Measurements from ENCODE around the gene TMED5. TPM values are rescaled to one million over a fixed set of nuclear protein-coding genes. Genes with fewer than 3 reads are reported as not detected.

TMED5 gene
- total RNA-seq, 4 donors from 2014 or later = 15.0 to 97.3 (median 43.3) TPM

DNA sequence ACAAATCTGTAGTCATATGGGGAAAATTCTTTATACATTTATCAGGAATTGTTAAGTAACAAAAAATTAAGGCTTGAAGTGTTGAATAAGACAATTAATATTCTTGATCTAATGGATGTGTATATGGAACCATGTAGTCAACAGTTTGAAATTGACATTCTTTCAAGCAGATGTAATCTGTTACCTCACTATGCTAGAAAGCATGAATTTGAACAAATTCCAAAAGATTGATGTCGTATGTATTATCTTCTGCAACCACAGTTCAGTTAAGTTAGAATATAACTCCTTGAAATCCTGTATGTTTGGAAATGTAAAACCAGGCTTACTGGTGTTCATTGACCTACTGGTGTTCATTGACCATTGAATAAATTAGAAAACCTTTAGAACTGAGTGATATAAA is 16.4 kb upstream of the TMED5 start:
- Histone ChIP-seq H3K4me3 (no peak overlapping the region), H3K36me3 (no peaks in the 10 kb centered on the region), H3K9me3 (no peaks in the 10 kb centered on the region), H3K4me1 (no peaks in the 10 kb centered on the region), H3K27ac (no peak overlapping the region), H3K27me3 (no peaks in the 10 kb centered on the region)
- TF ChIP-seq POLR2A (IDR thresholded peaks at IDR 0.05) = no peak
- TF ChIP-seq POLR2AphosphoS5 (IDR thresholded peaks at IDR 0.05) = no peak
- no peak for TF ChIP-seq EP300 (IDR thresholded peaks at IDR 0.05; ENCODE audit: low read depth)
- TF ChIP-seq, protein P1, sequence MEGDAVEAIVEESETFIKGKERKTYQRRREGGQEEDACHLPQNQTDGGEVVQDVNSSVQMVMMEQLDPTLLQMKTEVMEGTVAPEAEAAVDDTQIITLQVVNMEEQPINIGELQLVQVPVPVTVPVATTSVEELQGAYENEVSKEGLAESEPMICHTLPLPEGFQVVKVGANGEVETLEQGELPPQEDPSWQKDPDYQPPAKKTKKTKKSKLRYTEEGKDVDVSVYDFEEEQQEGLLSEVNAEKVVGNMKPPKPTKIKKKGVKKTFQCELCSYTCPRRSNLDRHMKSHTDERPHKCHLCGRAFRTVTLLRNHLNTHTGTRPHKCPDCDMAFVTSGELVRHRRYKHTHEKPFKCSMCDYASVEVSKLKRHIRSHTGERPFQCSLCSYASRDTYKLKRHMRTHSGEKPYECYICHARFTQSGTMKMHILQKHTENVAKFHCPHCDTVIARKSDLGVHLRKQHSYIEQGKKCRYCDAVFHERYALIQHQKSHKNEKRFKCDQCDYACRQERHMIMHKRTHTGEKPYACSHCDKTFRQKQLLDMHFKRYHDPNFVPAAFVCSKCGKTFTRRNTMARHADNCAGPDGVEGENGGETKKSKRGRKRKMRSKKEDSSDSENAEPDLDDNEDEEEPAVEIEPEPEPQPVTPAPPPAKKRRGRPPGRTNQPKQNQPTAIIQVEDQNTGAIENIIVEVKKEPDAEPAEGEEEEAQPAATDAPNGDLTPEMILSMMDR (IDR thresholded peaks at IDR 0.05) = no peak
- in situ Hi-C loops (cut with MboI; ENCODE audit: low pct_ligation_motif_present in 1 of 4, low pct_unique_long_range_greater_than_20kb in 1 of 4, low sequenced_read_pairs in 3 of 4) (no loop called here), intact Hi-C loops (cut with DNase I; ENCODE audit: low total_unique reads) (no loop called here)
- no peak for DNase-seq
- WGBS, 2 donors (ENCODE audit: low coverage in 1 of 2) = 89 to 93% methylated on average over 1 of the region's 1 CpG

DNA sequence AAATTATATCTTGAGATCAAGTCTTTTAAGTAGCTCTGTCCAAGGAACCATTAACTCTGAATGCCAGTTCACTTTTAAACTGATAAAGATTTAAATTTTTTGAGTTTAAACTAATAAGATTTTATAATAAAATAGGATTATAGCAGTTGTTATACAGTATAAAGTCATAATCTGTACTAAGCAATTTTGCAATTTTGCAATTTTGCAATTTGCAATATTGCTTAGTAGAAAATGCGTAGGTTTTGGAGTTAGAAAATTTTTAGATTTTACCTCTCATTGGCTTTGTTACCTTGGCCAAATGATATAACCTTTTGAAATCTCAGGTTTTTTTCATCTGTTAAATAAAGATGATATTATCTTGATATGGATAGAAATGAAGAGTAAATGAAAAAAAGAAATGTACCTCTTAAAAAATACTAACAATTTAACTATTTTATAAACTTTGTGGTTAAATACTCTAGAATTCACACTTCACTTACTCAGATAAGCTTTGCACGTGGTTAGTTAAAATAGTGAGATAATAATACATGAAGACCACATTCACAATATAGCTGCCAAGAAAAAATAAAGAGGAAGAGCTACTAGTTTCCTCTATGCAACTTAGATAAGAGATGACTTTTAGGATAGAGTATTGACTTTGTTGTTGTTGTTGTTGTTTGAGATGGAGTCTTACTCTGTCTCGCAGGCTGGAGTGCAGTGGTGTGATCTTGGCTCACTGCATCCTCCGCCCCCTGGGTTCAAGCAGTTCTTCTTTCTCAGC is 14.2 kb upstream of the TMED5 start:
- WGBS, 2 donors (ENCODE audit: low coverage in 1 of 2) = 90 to 95% methylated on average over 2 to 4 of the region's 4 CpGs
- in situ Hi-C loops (cut with MboI; ENCODE audit: low pct_ligation_motif_present in 1 of 4, low pct_unique_long_range_greater_than_20kb in 1 of 4, low sequenced_read_pairs in 3 of 4) (no loop called here), intact Hi-C loops (cut with DNase I; ENCODE audit: low total_unique reads) (no loop called here)
- no peak for DNase-seq
- no peak for TF ChIP-seq EP300 (IDR thresholded peaks at IDR 0.05; ENCODE audit: low read depth)
- TF ChIP-seq, protein P1 (IDR thresholded peaks at IDR 0.05) = no peak
- TF ChIP-seq POLR2A (IDR thresholded peaks at IDR 0.05) = no peak
- no peak for TF ChIP-seq POLR2AphosphoS5 (IDR thresholded peaks at IDR 0.05)
- no peak overlapping the region for H3K4me3 ChIP-seq
- no peaks in the 10 kb centered on the region for H3K4me1 ChIP-seq
- H3K36me3 ChIP-seq = no peaks in the 10 kb centered on the region
- H3K9me3 ChIP-seq = no peaks in the 10 kb centered on the region
- no peaks in the 10 kb centered on the region for H3K27me3 ChIP-seq
- no peak overlapping the region for H3K27ac ChIP-seq

DNA sequence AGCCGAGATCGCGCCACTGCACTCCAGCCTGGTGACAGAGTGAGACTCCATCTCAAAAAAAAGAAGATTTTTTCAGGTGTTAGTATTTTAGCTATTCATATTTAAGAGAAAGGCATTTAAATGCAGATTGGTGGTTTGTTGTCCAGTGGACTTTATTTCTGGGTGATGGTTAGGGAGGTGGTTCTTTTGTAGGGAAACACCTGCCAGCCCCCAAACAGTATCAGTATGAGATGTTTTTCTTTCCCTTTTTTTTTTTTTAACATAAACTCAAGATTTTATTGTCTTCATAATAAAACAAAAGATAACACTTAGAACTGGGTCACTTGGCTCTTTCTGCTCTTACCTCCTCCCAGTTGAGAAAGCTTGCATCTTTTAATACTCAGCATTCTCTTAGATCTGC is 10.2 kb upstream of the TMED5 start:
- intact Hi-C loops (cut with DNase I; ENCODE audit: low total_unique reads) = no loop called here
- in situ Hi-C loops (cut with MboI; ENCODE audit: low pct_ligation_motif_present in 1 of 4, low pct_unique_long_range_greater_than_20kb in 1 of 4, low sequenced_read_pairs in 3 of 4) = no loop called here
- Histone ChIP-seq H3K27ac (no peak overlapping the region), H3K4me3 (no peak overlapping the region), H3K36me3 (no peaks in the 10 kb centered on the region), H3K9me3 (no peaks in the 10 kb centered on the region), H3K27me3 (no peaks in the 10 kb centered on the region), H3K4me1 (no peaks in the 10 kb centered on the region)
- 98 to 100% methylated on average over 3 of the region's 3 CpGs for WGBS, 2 donors (ENCODE audit: low coverage in 1 of 2)
- DNase-seq = no peak
- TF ChIP-seq, protein P1 (IDR thresholded peaks at IDR 0.05) = no peak
- TF ChIP-seq POLR2AphosphoS5 (IDR thresholded peaks at IDR 0.05) (no peak), EP300 (IDR thresholded peaks at IDR 0.05; ENCODE audit: low read depth) (no peak), POLR2A (IDR thresholded peaks at IDR 0.05) (no peak)

DNA sequence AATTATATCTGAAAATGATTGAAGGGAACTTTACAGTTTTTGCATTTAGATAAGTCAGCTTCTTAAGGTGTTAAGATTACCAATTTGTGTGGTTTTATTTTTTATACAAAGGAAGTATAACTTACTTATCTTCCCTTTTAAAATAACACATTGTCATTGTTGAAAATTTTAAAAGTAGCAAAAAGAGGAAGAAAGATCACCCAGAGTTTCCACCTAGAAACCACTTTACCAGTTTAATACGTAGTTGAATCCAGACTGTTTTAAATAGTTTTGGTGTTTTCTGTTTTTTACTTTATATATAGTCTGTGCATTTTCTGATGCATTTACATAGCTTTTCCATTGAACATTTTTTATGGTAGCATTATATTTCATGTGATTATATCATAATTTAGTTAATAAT is 6.5 kb upstream of the TMED5 start:
- no peak for TF ChIP-seq POLR2AphosphoS5 (IDR thresholded peaks at IDR 0.05)
- TF ChIP-seq EP300 (IDR thresholded peaks at IDR 0.05; ENCODE audit: low read depth) = no peak
- no peak for TF ChIP-seq POLR2A (IDR thresholded peaks at IDR 0.05)
- TF ChIP-seq, protein P1 (IDR thresholded peaks at IDR 0.05) = no peak
- intact Hi-C loops (cut with DNase I; ENCODE audit: low total_unique reads) = no loop called here
- Histone ChIP-seq H3K27ac (no peak overlapping the region), H3K9me3 (no peaks in the 10 kb centered on the region), H3K4me3 (no peak overlapping the region), H3K4me1 (peaks cover 0 to 3% (median 0%) of the 10 kb centered on the region in 4 donors), H3K36me3 (no peaks in the 10 kb centered on the region), H3K27me3 (no peaks in the 10 kb centered on the region)
- 79 to 100% methylated on average over 1 of the region's 1 CpG for WGBS, 2 donors (ENCODE audit: low coverage in 1 of 2)
- in situ Hi-C loops (cut with MboI; ENCODE audit: low pct_ligation_motif_present in 1 of 4, low pct_unique_long_range_greater_than_20kb in 1 of 4, low sequenced_read_pairs in 3 of 4) = no loop called here
- no peak for DNase-seq

All from transverse colon (tissue), 4 donors.